IMR-90 (cell line): Measurements from ENCODE around the gene CAMTA1. TPM values are rescaled to one million over a fixed set of nuclear protein-coding genes. Genes with fewer than 3 reads are reported as not detected.

ENCODE experiments used
- ATAC-seq: fragments of 200-7000 bp; cut with Tn5 transposase; 2 replicates; pipeline ENCODE4 v1.9.1; 2020; ENCODE audit warnings: low read depth, mild to moderate bottlenecking, moderate library complexity
- BruUV-seq: library from RNA; stranded (reverse); fragments of 400-500 nt; replicated peaks from 2 replicates; lab custom pipeline; 2021; lab: Mats Ljungman, UMichigan
- CTCF ChIA-PET: fragments of 300-600 bp; formaldehyde crosslinking; extraction: SDS; loops from one replicate; lab custom pipeline; 2021; ENCODE audit warnings: antibody characterized with exemption; lab: Yijun Ruan, JAX
- POLR2A ChIA-PET: fragments of 300-600 bp; sonication (Branson Sonifier 250); formaldehyde crosslinking; loops from one replicate; lab custom pipeline; 2022; ENCODE audit warnings: antibody characterized with exemption; ENCODE audit not compliant: unreplicated experiment; lab: Charles Lee
- DNase-seq: peaks from one replicate; pipeline ENCODE4 v3.0.0; 2013
- H2AFZ ChIP-seq: replicated peaks from 2 replicates; pipeline ENCODE3; 2013; ENCODE audit warnings: low read length, mild to moderate bottlenecking; ENCODE audit not compliant: poor library complexity
- H2AK5ac ChIP-seq: 2 replicates; pipeline ENCODE4 v1.6.1; 2013; ENCODE audit warnings: low read depth, low read length, inconsistent platforms
- H2AK9ac ChIP-seq: replicated peaks from 2 replicates; pipeline ENCODE3; 2013; ENCODE audit warnings: mild to moderate bottlenecking, low read depth, low read length, moderate library complexity; ENCODE audit not compliant: poor library complexity
- H2BK120ac ChIP-seq: 2 replicates; pipeline ENCODE4 v1.6.1; 2013; ENCODE audit warnings: low read depth, low read length, inconsistent platforms
- H2BK15ac ChIP-seq: 3 replicates; pipeline ENCODE4 v1.6.1; 2013; ENCODE audit warnings: low read depth, low read length, inconsistent platforms
- H2BK20ac ChIP-seq: 2 replicates; pipeline ENCODE4 v1.6.1; 2013; ENCODE audit warnings: low read depth, mild to moderate bottlenecking, inconsistent platforms, low read length, moderate library complexity
- H2BK5ac ChIP-seq: 2 replicates; pipeline ENCODE4 v1.6.1; 2013; ENCODE audit warnings: mild to moderate bottlenecking, low read depth, low read length, inconsistent platforms; ENCODE audit not compliant: poor library complexity, severe bottlenecking
- H3K14ac ChIP-seq: replicated peaks from 2 replicates; pipeline ENCODE4 v1.6.1; 2013; ENCODE audit warnings: low read depth, low read length, inconsistent platforms
- H3K18ac ChIP-seq: 2 replicates; pipeline ENCODE4 v1.6.1; 2013; ENCODE audit warnings: low read depth, low read length, control low read depth
- H3K23ac ChIP-seq: 2 replicates; pipeline ENCODE4 v1.6.1; 2013; ENCODE audit warnings: low read depth, low read length, inconsistent platforms
- H3K27ac ChIP-seq: 2 replicates; pipeline ENCODE4 v1.5.1; 2013; ENCODE audit warnings: mild to moderate bottlenecking, control low read depth, low read length; ENCODE audit not compliant: insufficient read depth
- H3K27me3 ChIP-seq: 2 replicates; pipeline ENCODE4 v1.6.1; 2013; ENCODE audit warnings: low read length; ENCODE audit not compliant: control insufficient read depth, insufficient read depth
- H3K36me3 ChIP-seq: 2 replicates; pipeline ENCODE4 v1.6.1; 2013; ENCODE audit warnings: low read length, mixed read lengths; ENCODE audit not compliant: control insufficient read depth, insufficient read depth
- H3K4ac ChIP-seq: 2 replicates; pipeline ENCODE4 v1.6.1; 2013; ENCODE audit warnings: low read depth, low read length, inconsistent platforms
- H3K4me1 ChIP-seq: 2 replicates; pipeline ENCODE4 v1.6.1; 2013; ENCODE audit warnings: low read length, mixed read lengths; ENCODE audit not compliant: control insufficient read depth, insufficient read depth
- H3K4me2 ChIP-seq: 2 replicates; pipeline ENCODE4 v1.6.1; 2013; ENCODE audit warnings: low read depth, mild to moderate bottlenecking, control low read depth, low read length, moderate library complexity
- H3K4me3 ChIP-seq: 2 replicates; pipeline ENCODE4 v1.5.1; 2013; ENCODE audit warnings: low read depth, mild to moderate bottlenecking, control low read depth, low read length, moderate library complexity; ENCODE audit not compliant: insufficient read depth
- H3K56ac ChIP-seq: 2 replicates; pipeline ENCODE4 v1.6.1; 2013; ENCODE audit warnings: low read length, inconsistent platforms; ENCODE audit not compliant: insufficient read depth; ENCODE audit errors: extremely low read depth
- H3K79me1 ChIP-seq, 2 experiments: 2 replicates each; pipeline ENCODE4 v1.6.1; 2013; ENCODE audit warnings: low read length in 2 of 2, inconsistent platforms in 1 of 2, low read depth in 1 of 2
- H3K9ac ChIP-seq: 2 replicates; pipeline ENCODE4 v1.6.1; 2013; ENCODE audit warnings: low read depth, low read length, control low read depth
- H3K9me1 ChIP-seq: 2 replicates; pipeline ENCODE4 v1.6.1; 2013; ENCODE audit warnings: low read length, inconsistent platforms; ENCODE audit not compliant: insufficient read depth
- H3K9me3 ChIP-seq: 2 replicates; pipeline ENCODE4 v1.6.1; 2013; ENCODE audit warnings: low read length; ENCODE audit not compliant: control insufficient read depth, insufficient read depth
- H4K20me1 ChIP-seq: 2 replicates; pipeline ENCODE4 v1.6.1; 2013; ENCODE audit warnings: low read length, inconsistent platforms; ENCODE audit not compliant: insufficient read depth
- H4K5ac ChIP-seq: 2 replicates; pipeline ENCODE4 v1.6.1; 2013; ENCODE audit warnings: mild to moderate bottlenecking, low read depth, low read length, control low read depth
- H4K8ac ChIP-seq, 2 experiments: 2 replicates each; pipeline ENCODE4 v1.6.1; 2013; ENCODE audit warnings: low read depth in 2 of 2, low read length in 2 of 2, control low read depth in 1 of 2, inconsistent platforms in 1 of 2
- H4K91ac ChIP-seq: 2 replicates; pipeline ENCODE4 v1.6.1; 2013; ENCODE audit warnings: low read depth, low read length, inconsistent platforms; ENCODE audit not compliant: insufficient read depth
- BHLHE40 ChIP-seq: fragments of 150-350 bp; IDR thresholded peaks from 2 replicates; pipeline ENCODE4 v1.6.1; 2016; ENCODE audit warnings: mild to moderate bottlenecking, low read depth, low read length
- CEBPB ChIP-seq: IDR thresholded peaks from 2 replicates; pipeline ENCODE4 v1.6.1; 2012; ENCODE audit warnings: low read depth, low read length, improper control_type of control experiment
- CHD1 ChIP-seq: IDR thresholded peaks from 2 replicates; pipeline ENCODE4 v1.6.1; 2012; ENCODE audit warnings: low read depth, low read length, improper control_type of control experiment
- CTCF ChIP-seq: conservative IDR thresholded peaks from 2 replicates; pipeline ENCODE4 v1.5.1; 2012; ENCODE audit warnings: mild to moderate bottlenecking, low read depth, low read length, improper control_type of control experiment
- ELK1 ChIP-seq: fragments of 150-350 bp; IDR thresholded peaks from 2 replicates; pipeline ENCODE4 v1.6.1; 2016; ENCODE audit warnings: low read depth, mild to moderate bottlenecking, low read length, moderate library complexity, borderline replicate concordance
- FOS ChIP-seq: fragments of 150-350 bp; IDR thresholded peaks from 2 replicates; pipeline ENCODE4 v1.6.1; 2016; ENCODE audit warnings: low read depth, low read length
- MAFK ChIP-seq: IDR thresholded peaks from 2 replicates; pipeline ENCODE4 v1.6.1; 2012; ENCODE audit warnings: low read depth, low read length, improper control_type of control experiment
- MAZ ChIP-seq: IDR thresholded peaks from 2 replicates; pipeline ENCODE4 v1.6.1; 2012; ENCODE audit warnings: low read depth, mild to moderate bottlenecking, low read length, improper control_type of control experiment, moderate library complexity, borderline replicate concordance
- MXI1 ChIP-seq: IDR thresholded peaks from 2 replicates; pipeline ENCODE4 v1.6.1; 2012; ENCODE audit warnings: low read depth, mild to moderate bottlenecking, low read length, moderate library complexity, borderline replicate concordance
- NFE2L2 ChIP-seq: fragments of 150-350 bp; IDR thresholded peaks from 2 replicates; pipeline ENCODE4 v1.6.1; 2016; ENCODE audit warnings: low read depth, mild to moderate bottlenecking, low read length
- POLR2A ChIP-seq: IDR thresholded peaks from 2 replicates; pipeline ENCODE4 v1.6.1; 2012; ENCODE audit warnings: mild to moderate bottlenecking, low read depth, low read length
- RAD21 ChIP-seq: IDR thresholded peaks from 2 replicates; pipeline ENCODE4 v1.6.1; 2012; ENCODE audit warnings: low read length, improper control_type of control experiment
- RCOR1 ChIP-seq: IDR thresholded peaks from 2 replicates; pipeline ENCODE4 v1.6.1; 2012; ENCODE audit warnings: mild to moderate bottlenecking, low read length, improper control_type of control experiment; ENCODE audit not compliant: insufficient replicate concordance
- RFX5 ChIP-seq: IDR thresholded peaks from 2 replicates; pipeline ENCODE4 v1.8.0; 2012; ENCODE audit warnings: low read depth, mild to moderate bottlenecking, low read length, moderate library complexity
- SMC3 ChIP-seq: fragments of 150-350 bp; IDR thresholded peaks from 2 replicates; pipeline ENCODE4 v1.6.1; 2016; ENCODE audit warnings: low read depth, mild to moderate bottlenecking, antibody characterized with exemption, low read length, moderate library complexity
- USF2 ChIP-seq: fragments of 150-350 bp; IDR thresholded peaks from 2 replicates; pipeline ENCODE4 v1.6.1; 2017; ENCODE audit warnings: mild to moderate bottlenecking, antibody characterized with exemption, low read length, low read depth
- WGBS, 2 experiments: methylation state at CpG; one replicate each; pipeline versions ENCODE4 v1.1.5 to v1.1.7; 2013; ENCODE audit warnings: missing lambda C conversion rate in 2 of 2; ENCODE audit not compliant: insufficient read length in 1 of 2; ENCODE audit errors: extremely low coverage in 2 of 2; 5-methylcytosine and 5-hydroxymethylcytosine counted together
- dilution Hi-C: fragments of 300-500 bp; cut with HindIII; formaldehyde crosslinking; loops from one replicate; pipeline ENCODE4 v1.14.3; 2018; ENCODE audit warnings: low sequenced_read_pairs; ENCODE audit not compliant: unreplicated experiment
- in situ Hi-C: fragments of 300-500 bp; cut with MboI; formaldehyde crosslinking; loops from 3 replicates; pipeline ENCODE4 v1.14.3; 2019; ENCODE audit warnings: low sequenced_read_pairs, inconsistent platforms, mixed read lengths
- intact Hi-C: fragments of 100-400 bp; cut with micrococcal nuclease; formaldehyde crosslinking; loops from 2 replicates; pipeline ENCODE4 v1.10.0; 2022
- polyA plus RNA-seq, 3 experiments: library from polyadenylated mRNA; depleted of rRNA; stranded (reverse); fragments of >200 nt; gene quantifications; 2 replicates each; pipeline ENCODE4 v1.2.3, GENCODE V29; 2012; ENCODE audit warnings: low replicate concordance in 1 of 3
- total RNA-seq: library from RNA; depleted of rRNA; stranded (reverse); fragments of >200 nt; gene quantifications from 2 replicates; pipeline ENCODE4 v1.2.3, GENCODE V29; 2012

Gene CAMTA1
- total and polyA plus RNA-seq, 2 of the 4 experiments (the other 2 are of a cell fraction) = 35.5 to 74.3 TPM

GRCh38 chr1:7106442-7107108, 321.3 kb downstream of the CAMTA1 start:
- no peak overlapping the region for H3K4me3 ChIP-seq
- no peak overlapping the region for H3K9ac ChIP-seq
- CTCF ChIA-PET = no interaction called here
- H4K20me1 ChIP-seq = no peaks in the 10 kb centered on the region
- H3K14ac ChIP-seq = no peak overlapping the region
- no peak overlapping the region for H4K91ac ChIP-seq
- DNase-seq = no peak
- H3K4ac ChIP-seq = no peak overlapping the region
- no peak overlapping the region for H2BK5ac ChIP-seq
- no peak overlapping the region for H2BK120ac ChIP-seq
- TF ChIP-seq USF2 (no peak), ELK1 (no peak), CTCF (no peak), FOS (no peak), RAD21 (no peak), RCOR1 (no peak), NFE2L2 (no peak), POLR2A (no peak), RFX5 (no peak), MAZ (no peak), CHD1 (no peak), MXI1 (no peak), BHLHE40 (no peak), CEBPB (no peak), MAFK (no peak), SMC3 (no peak)
- H4K5ac ChIP-seq = no peak overlapping the region
- ATAC-seq = no peak
- no peak overlapping the region for H2BK15ac ChIP-seq
- dilution Hi-C loops = no loop called here
- in situ Hi-C loops = no loop called here
- no peak overlapping the region for H3K27ac ChIP-seq
- no peak overlapping the region for H2BK20ac ChIP-seq
- no peak overlapping the region for H2AFZ ChIP-seq
- no peak overlapping the region for H4K8ac ChIP-seq
- no TSS peak for BruUV-seq
- H3K36me3 ChIP-seq = no peaks in the 10 kb centered on the region
- no peak overlapping the region for H3K18ac ChIP-seq
- H2AK5ac ChIP-seq = no peak overlapping the region
- intact Hi-C loops = no loop called here
- no peaks in the 10 kb centered on the region for H3K79me1 ChIP-seq
- H2AK9ac ChIP-seq = no peak overlapping the region
- POLR2A ChIA-PET = no interaction called here
- H3K23ac ChIP-seq = no peak overlapping the region
- WGBS, 2 experiments = 88% methylated on average over 5 of the region's 15 CpGs; no CpG with 5 or more reads in 1 of the 2 experiments
- peaks cover 18% of the 10 kb centered on the region for H3K27me3 ChIP-seq
- H3K9me3 ChIP-seq = no peaks in the 10 kb centered on the region
- H3K4me1 ChIP-seq = no peaks in the 10 kb centered on the region
- H3K56ac ChIP-seq = no peak overlapping the region
- no peaks in the 10 kb centered on the region for H3K9me1 ChIP-seq
- no peak overlapping the region for H3K4me2 ChIP-seq
